ENCODE results near the gene RAB35. TPM values are rescaled to one million over a fixed set of nuclear protein-coding genes. Genes with fewer than 3 reads are reported as not detected.

The RAB35 gene
- total RNA-seq, 1 donor from 2014 or later, result 89.2 TPM

DNA sequence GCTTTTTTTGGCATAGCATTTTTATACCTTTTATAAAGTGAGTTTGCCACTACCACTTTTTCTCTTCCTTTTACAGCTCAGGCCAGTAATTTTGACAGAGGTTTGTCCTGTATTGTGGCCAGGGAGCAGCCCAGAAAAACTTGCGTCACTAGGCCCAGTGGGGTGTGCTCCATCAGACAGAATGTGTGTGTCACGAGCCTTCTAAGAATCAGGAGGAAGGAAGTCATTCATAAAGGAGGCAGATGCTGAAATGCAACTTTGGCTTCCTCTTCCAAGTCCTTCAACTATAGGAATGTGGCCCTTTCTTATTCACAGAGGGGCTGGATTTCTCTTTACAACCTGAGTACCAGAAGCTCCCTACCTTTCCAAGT is 10.1 kb upstream of the RAB35 start:
- intact Hi-C loops (cut with micrococcal nuclease), result no loop called here
- H3K4me3 Mint-ChIP-seq, result no peak overlapping the region
- peaks cover 37% of the 10 kb centered on the region for H3K4me1 Mint-ChIP-seq (ENCODE audit: low read depth)
- H3K36me3 Mint-ChIP-seq (ENCODE audit: low read depth), result peaks cover 42% of the 10 kb centered on the region
- DNase-seq (ENCODE audit: low spot score), result no peak
- no peaks in the 10 kb centered on the region for H3K27me3 Mint-ChIP-seq (ENCODE audit: insufficient read depth)
- no peaks in the 10 kb centered on the region for H3K9me3 Mint-ChIP-seq
- H3K27ac Mint-ChIP-seq, result peak overlapping the region; percentile 83

DNA sequence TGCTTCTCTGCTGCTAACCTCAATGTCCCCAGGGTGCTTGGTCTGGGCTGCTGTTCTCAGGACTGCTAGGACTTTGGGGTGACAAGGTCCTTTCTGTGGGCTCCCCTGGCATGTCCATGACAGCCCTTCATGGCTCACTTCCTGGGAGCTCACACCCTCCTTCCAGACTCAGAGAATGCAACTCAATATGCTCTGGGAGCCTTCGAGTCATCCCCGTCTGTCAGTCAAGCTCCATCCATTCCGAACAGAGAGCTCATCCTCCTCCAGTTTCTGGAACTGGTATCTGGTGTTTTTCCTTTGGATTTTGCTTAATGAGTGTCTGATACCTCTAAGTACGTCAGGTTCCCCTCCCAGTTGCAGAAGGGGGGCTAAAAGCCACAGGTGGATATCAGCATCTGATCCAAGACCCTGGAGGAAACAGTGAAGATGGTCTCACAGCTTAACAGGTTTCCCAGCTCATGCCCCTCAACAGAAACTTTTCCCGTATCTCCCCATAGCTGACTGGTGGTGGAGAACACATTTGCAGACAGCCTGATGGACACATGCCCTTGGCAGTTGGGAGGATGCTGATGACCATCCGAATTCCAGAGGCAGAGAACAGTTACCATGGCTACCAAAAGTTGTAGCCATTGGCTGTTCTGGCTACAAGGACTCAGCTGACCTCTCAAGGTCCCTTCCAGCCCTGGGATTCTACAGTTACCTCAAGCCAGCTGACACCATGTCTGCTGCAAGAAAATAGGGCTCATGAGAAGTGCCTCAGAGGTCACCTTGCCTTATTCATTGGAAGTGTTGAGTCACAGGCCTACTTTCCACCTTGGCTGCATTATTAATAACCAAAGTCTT is 9.5 kb upstream of the RAB35 start:
- DNase-seq (ENCODE audit: low spot score), result no peak
- no peak overlapping the region for H3K4me3 Mint-ChIP-seq

GRCh38 chr12:120125029-120125428 is 8.5 kb upstream of the RAB35 start:
- Mint-ChIP-seq H3K4me1 (ENCODE audit: low read depth) (peaks cover 53% of the 10 kb centered on the region), H3K36me3 (ENCODE audit: low read depth) (peaks cover 37% of the 10 kb centered on the region), H3K9me3 (no peaks in the 10 kb centered on the region), H3K27ac (peak overlapping the region; percentile 83), H3K27me3 (ENCODE audit: insufficient read depth) (no peaks in the 10 kb centered on the region), H3K4me3 (no peak overlapping the region)
- intact Hi-C loops (cut with micrococcal nuclease), result no loop called here
- no peak for DNase-seq (ENCODE audit: low spot score)

More for the DNA sequence above, 9.5 kb upstream of the RAB35 start:
- intact Hi-C loops (cut with micrococcal nuclease), result no loop called here
- Mint-ChIP-seq H3K27ac (peak overlapping the region; percentile 83), H3K4me1 (ENCODE audit: low read depth) (peaks cover 44% of the 10 kb centered on the region), H3K27me3 (ENCODE audit: insufficient read depth) (no peaks in the 10 kb centered on the region), H3K36me3 (ENCODE audit: low read depth) (peaks cover 37% of the 10 kb centered on the region), H3K9me3 (no peaks in the 10 kb centered on the region)

GRCh38 chr12:120121766-120122293 is 5.3 kb upstream of the RAB35 start:
- Mint-ChIP-seq H3K27me3 (ENCODE audit: insufficient read depth) (no peaks in the 10 kb centered on the region), H3K27ac (peak overlapping the region; percentile 83), H3K4me3 (peak overlapping the region; percentile 65), H3K4me1 (ENCODE audit: low read depth) (peaks cover 75% of the 10 kb centered on the region), H3K9me3 (no peaks in the 10 kb centered on the region), H3K36me3 (ENCODE audit: low read depth) (peaks cover 29% of the 10 kb centered on the region)
- intact Hi-C loops (cut with micrococcal nuclease), result loop anchor here (2.0 to 5.0 kb wide), 2 partner anchors 70 to 169 kb away; partner anchors contain the start of genes GCN1 and RNU4-2
- DNase-seq (ENCODE audit: low spot score), result peak; percentile 15

- intact Hi-C loops (cut with micrococcal nuclease), result loop anchor here (2.0 to 5.0 kb wide), 2 partner anchors 71 to 169 kb away; partner anchors contain the start of genes GCN1 and RNU4-2
- Mint-ChIP-seq H3K4me3 (peak overlapping the region; percentile 65), H3K4me1 (ENCODE audit: low read depth) (peaks cover 70% of the 10 kb centered on the region), H3K27me3 (ENCODE audit: insufficient read depth) (no peaks in the 10 kb centered on the region), H3K9me3 (no peaks in the 10 kb centered on the region), H3K36me3 (ENCODE audit: low read depth) (peaks cover 24% of the 10 kb centered on the region), H3K27ac (peak overlapping the region; percentile 83)
- DNase-seq (ENCODE audit: low spot score), result no peak
Observed at GRCh38 chr12:120121343-120121742, 4.8 kb upstream of the RAB35 start.

- H3K27me3 Mint-ChIP-seq (ENCODE audit: insufficient read depth), result no peaks in the 10 kb centered on the region
- peaks cover 73% of the 10 kb centered on the region for H3K4me1 Mint-ChIP-seq (ENCODE audit: low read depth)
- intact Hi-C loops (cut with micrococcal nuclease), result loop anchor here (1.0 to 10.0 kb wide), 7 partner anchors 32 to 567 kb away; partner anchors contain the start of genes COX6A1 and MLEC
- H3K9me3 Mint-ChIP-seq, result no peaks in the 10 kb centered on the region
- H3K36me3 Mint-ChIP-seq (ENCODE audit: low read depth), result peaks cover 31% of the 10 kb centered on the region
- DNase-seq (ENCODE audit: low spot score), result peak; percentile 26
- peak overlapping the region; percentile 94 for H3K27ac Mint-ChIP-seq
- peak overlapping the region; percentile 77 for H3K4me3 Mint-ChIP-seq
Observed at GRCh38 chr12:120119271-120119973, 2.9 kb upstream of the RAB35 start.

GRCh38 chr12:120118321-120119061 is 1.9 kb upstream of the RAB35 start:
- H3K27ac Mint-ChIP-seq, result peak overlapping the region; percentile 94
- H3K27me3 Mint-ChIP-seq (ENCODE audit: insufficient read depth), result no peaks in the 10 kb centered on the region
- peaks cover 68% of the 10 kb centered on the region for H3K4me1 Mint-ChIP-seq (ENCODE audit: low read depth)
- H3K4me3 Mint-ChIP-seq, result peak overlapping the region; percentile 92
- H3K36me3 Mint-ChIP-seq (ENCODE audit: low read depth), result peaks cover 28% of the 10 kb centered on the region
- intact Hi-C loops (cut with micrococcal nuclease), result loop anchor here (1.0 to 10.0 kb wide), 7 partner anchors 31 to 568 kb away; partner anchors contain the start of genes COX6A1 and MLEC
- H3K9me3 Mint-ChIP-seq, result no peaks in the 10 kb centered on the region
- DNase-seq (ENCODE audit: low spot score), result no peak

DNA sequence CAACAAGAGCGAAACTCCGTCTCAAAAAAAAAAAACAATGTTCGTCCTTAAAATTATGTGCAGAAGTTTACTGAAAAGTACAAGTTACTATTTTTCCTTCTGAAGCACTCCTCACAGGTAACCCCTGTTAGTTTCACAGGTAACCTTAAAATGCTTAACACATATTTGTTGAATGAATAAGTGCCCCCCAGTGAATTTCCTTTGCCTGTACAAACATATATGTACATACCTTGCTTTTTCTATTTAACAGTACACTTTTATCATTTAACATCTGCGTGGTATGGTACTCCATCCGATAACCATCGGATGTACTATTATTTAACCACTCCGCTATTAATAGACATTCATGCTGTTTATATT is 1.4 kb upstream of the RAB35 start:
- H3K4me1 Mint-ChIP-seq (ENCODE audit: low read depth), result peaks cover 68% of the 10 kb centered on the region
- intact Hi-C loops (cut with micrococcal nuclease), result loop anchor here (2.0 to 10.0 kb wide), 4 partner anchors 134 to 569 kb away; partner anchors contain the start of genes COX6A1 and MLEC
- peak overlapping the region; percentile 92 for H3K4me3 Mint-ChIP-seq
- DNase-seq (ENCODE audit: low spot score), result no peak
- H3K9me3 Mint-ChIP-seq, result no peaks in the 10 kb centered on the region
- H3K36me3 Mint-ChIP-seq (ENCODE audit: low read depth), result peaks cover 31% of the 10 kb centered on the region
- H3K27ac Mint-ChIP-seq, result peak overlapping the region; percentile 94
- no peaks in the 10 kb centered on the region for H3K27me3 Mint-ChIP-seq (ENCODE audit: insufficient read depth)

- H3K36me3 Mint-ChIP-seq (ENCODE audit: low read depth), result peaks cover 31% of the 10 kb centered on the region
- peak overlapping the region; percentile 92 for H3K4me3 Mint-ChIP-seq
- H3K4me1 Mint-ChIP-seq (ENCODE audit: low read depth), result peaks cover 72% of the 10 kb centered on the region
- intact Hi-C loops (cut with micrococcal nuclease), result loop anchor here (1.0 to 10.0 kb wide), 3 partner anchors 84 to 318 kb away; partner anchors contain the start of genes COX6A1 and RPLP0
- peak; percentile 97 for DNase-seq (ENCODE audit: low spot score)
- H3K27me3 Mint-ChIP-seq (ENCODE audit: insufficient read depth), result no peaks in the 10 kb centered on the region
- H3K9me3 Mint-ChIP-seq, result no peaks in the 10 kb centered on the region
- peak overlapping the region; percentile 94 for H3K27ac Mint-ChIP-seq
Observed at GRCh38 chr12:120116792-120117651, 469 bp upstream of the RAB35 start.

DNA sequence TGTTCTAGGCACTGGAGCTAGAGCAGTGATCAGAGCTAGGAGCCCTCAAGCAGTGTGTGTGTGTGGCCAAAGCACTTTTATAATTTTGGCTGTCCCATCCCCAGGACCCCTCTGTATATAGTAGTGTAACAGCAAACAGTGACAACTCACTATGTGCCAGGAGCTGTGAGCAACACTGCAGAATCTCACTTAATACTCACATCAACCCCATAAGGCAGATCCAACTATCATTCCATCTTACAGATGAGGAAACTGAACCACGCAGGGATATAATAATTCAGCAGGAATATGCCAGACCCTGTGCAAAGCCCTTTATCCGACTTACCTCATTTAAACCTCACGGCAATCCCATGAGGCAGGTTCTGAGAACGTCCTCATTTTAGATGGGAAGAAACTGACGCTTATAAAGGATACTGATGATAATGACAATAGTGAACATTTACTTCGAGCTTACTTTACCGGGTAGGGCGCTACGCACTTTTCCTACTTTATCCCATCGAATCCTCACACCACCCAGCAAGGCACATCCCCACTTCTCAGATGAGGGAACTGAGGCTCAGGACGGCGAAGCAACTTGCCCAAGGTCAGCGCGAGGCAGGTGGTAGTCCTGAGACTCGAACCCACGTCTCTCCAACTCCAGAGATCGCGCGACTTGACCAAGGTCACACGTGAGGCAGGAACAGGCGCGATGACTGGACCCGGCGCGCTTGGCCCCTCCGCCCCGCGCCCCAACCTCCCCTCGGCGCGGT is 687 bp downstream of the RAB35 start:
- H3K36me3 Mint-ChIP-seq (ENCODE audit: low read depth), result peaks cover 34% of the 10 kb centered on the region
- no peaks in the 10 kb centered on the region for H3K9me3 Mint-ChIP-seq
- peak overlapping the region; percentile 99 for H3K4me3 Mint-ChIP-seq
- peaks cover 71% of the 10 kb centered on the region for H3K4me1 Mint-ChIP-seq (ENCODE audit: low read depth)
- H3K27ac Mint-ChIP-seq, result peak overlapping the region; percentile 90
- DNase-seq (ENCODE audit: low spot score), result peak; percentile 14
- intact Hi-C loops (cut with micrococcal nuclease), result loop anchor here (1.0 to 10.0 kb wide), 3 partner anchors 85 to 319 kb away; partner anchors contain the start of genes COX6A1 and RPLP0
- no peaks in the 10 kb centered on the region for H3K27me3 Mint-ChIP-seq (ENCODE audit: insufficient read depth)

DNA sequence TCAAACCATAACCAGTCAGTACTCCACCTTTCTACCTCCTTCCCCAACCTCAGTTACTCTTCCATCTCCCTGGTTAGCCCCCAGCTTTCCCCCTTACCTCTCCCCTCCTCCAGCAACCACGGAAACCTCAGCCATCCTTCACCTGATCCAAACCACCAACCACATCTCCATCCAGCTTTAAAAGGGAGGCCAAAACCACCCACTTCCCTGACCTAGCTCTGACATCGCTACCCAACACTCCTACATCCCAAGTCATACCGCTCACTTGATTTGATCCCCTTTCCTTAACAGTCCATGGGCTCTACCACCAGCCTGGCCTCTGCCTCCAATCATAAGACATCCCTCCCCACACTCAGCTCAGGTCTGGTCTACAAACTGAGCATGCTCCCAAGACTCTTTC is 1.5 kb downstream of the RAB35 start:
- intact Hi-C loops (cut with micrococcal nuclease), result loop anchor here (5.0 to 10.0 kb wide), 2 partner anchors 137 to 320 kb away; partner anchors contain the start of gene COX6A1
- Mint-ChIP-seq H3K9me3 (no peaks in the 10 kb centered on the region), H3K4me1 (ENCODE audit: low read depth) (peaks cover 71% of the 10 kb centered on the region), H3K36me3 (ENCODE audit: low read depth) (peaks cover 35% of the 10 kb centered on the region), H3K27ac (peak overlapping the region; percentile 90), H3K4me3 (peak overlapping the region; percentile 99), H3K27me3 (ENCODE audit: insufficient read depth) (no peaks in the 10 kb centered on the region)
- no peak for DNase-seq (ENCODE audit: low spot score)

Measured in activated T-helper 1 cell treated with anti-CD3 and anti-CD28 coated beads, Interleukin-12 subunit alpha, Interleukin-12 subunit beta, Interleukin-2, Interleukin-4 antibody, amounts not matched to agents 30 ng/mL and 10 ng/mL and 1 ng/mL, durations not matched to agents 14 hours and 24 hours and 36 hours (primary cell).